Panc1 (cell line): ENCODE measurements around the gene MACROD2. TPM values are rescaled to one million over a fixed set of nuclear protein-coding genes. Genes with fewer than 3 reads are reported as not detected.

Experiments used
- ATAC-seq: fragments of 200-7000 bp; cut with Tn5 transposase; 2 replicates; pipeline ENCODE4 v1.9.1; 2020; ENCODE audit warnings: mild to moderate bottlenecking, moderate library complexity
- BruUV-seq: library from RNA; stranded (reverse); fragments of 400-500 nt; replicated peaks from 2 replicates; lab custom pipeline; 2021; lab: Mats Ljungman, UMichigan
- CTCF ChIA-PET: fragments of 300-600 bp; sonication (Branson Sonifier 250); formaldehyde crosslinking; loops from one replicate; lab custom pipeline; 2022; ENCODE audit warnings: antibody characterized with exemption; lab: Charles Lee
- POLR2A ChIA-PET: fragments of 300-600 bp; sonication (Branson Sonifier 250); formaldehyde crosslinking; loops from one replicate; lab custom pipeline; 2022; ENCODE audit warnings: antibody characterized with exemption; lab: Charles Lee
- DNase-seq: peaks from one replicate; pipeline ENCODE4 v3.0.0-alpha.2; 2010; ENCODE audit warnings: low read depth, low spot score
- H3K27ac ChIP-seq: 2 replicates; pipeline ENCODE4 v1.5.1; 2011; ENCODE audit warnings: mild to moderate bottlenecking, low read length, inconsistent platforms
- H3K27me3 ChIP-seq: fragments of 200-500 bp; sonication (Bioruptor generic); 2 replicates; pipeline ENCODE4 v1.6.0; 2014; ENCODE audit warnings: low read length, inconsistent platforms; ENCODE audit not compliant: control insufficient read depth, insufficient read depth
- H3K36me3 ChIP-seq: fragments of 200-500 bp; sonication (Bioruptor generic); 2 replicates; pipeline ENCODE4 v1.5.1; 2014; ENCODE audit warnings: inconsistent platforms, mild to moderate bottlenecking, low read length, moderate library complexity; ENCODE audit not compliant: control insufficient read depth, insufficient read depth
- H3K4me1 ChIP-seq: 2 replicates; pipeline ENCODE4 v1.5.1; 2011; ENCODE audit warnings: inconsistent platforms, mild to moderate bottlenecking, low read length, moderate library complexity; ENCODE audit not compliant: control insufficient read depth, insufficient read depth
- H3K4me3 ChIP-seq, 2 experiments: 2 replicates each; pipeline ENCODE4 v1.5.1; 2011 to 2012; ENCODE audit warnings: low read depth in 2 of 2, low read length in 2 of 2, mild to moderate bottlenecking in 2 of 2, inconsistent platforms in 1 of 2, moderate library complexity in 1 of 2
- H3K9me3 ChIP-seq: fragments of 200-500 bp; sonication (Bioruptor generic); 2 replicates; pipeline ENCODE4 v1.5.1; 2014; ENCODE audit warnings: low read depth, mild to moderate bottlenecking, inconsistent platforms, low read length, moderate library complexity; ENCODE audit not compliant: control insufficient read depth, insufficient read depth
- CTCF ChIP-seq: fragments of 450-650 bp; IDR thresholded peaks from 2 replicates; pipeline ENCODE4 v1.5.1; 2017; ENCODE audit warnings: mild to moderate bottlenecking
- POLR2AphosphoS5 ChIP-seq: IDR thresholded peaks from 2 replicates; pipeline ENCODE4 v1.6.1; 2012; ENCODE audit warnings: mild to moderate bottlenecking, low read depth, low read length, moderate library complexity
- REST ChIP-seq, 2 experiments: IDR thresholded peaks; 2 replicates each; pipeline ENCODE4 v1.6.1; 2011 to 2012; ENCODE audit warnings: low read depth in 2 of 2, control low read depth in 1 of 2, low read length in 1 of 2, mild to moderate bottlenecking in 1 of 2, moderate library complexity in 1 of 2; ENCODE audit not compliant: insufficient read depth in 1 of 2
- SIN3A ChIP-seq: IDR thresholded peaks from 2 replicates; pipeline ENCODE4 v1.6.1; 2012; ENCODE audit warnings: low read depth, mild to moderate bottlenecking, low read length, moderate library complexity, borderline replicate concordance; ENCODE audit not compliant: insufficient read depth
- TCF7L2 ChIP-seq: IDR thresholded peaks from 2 replicates; pipeline ENCODE4 v1.6.1; 2011; ENCODE audit warnings: mild to moderate bottlenecking, low read depth, low read length, inconsistent platforms
- in situ Hi-C: cut with HindIII; loops from 2 replicates; pipeline ENCODE4 v1.10.0; 2016; ENCODE audit warnings: low sequenced_read_pairs, low pct_unique_long_range_greater_than_20kb
- intact Hi-C: fragments of 100-400 bp; cut with micrococcal nuclease; formaldehyde crosslinking; loops from one replicate; pipeline ENCODE4 v1.10.0; 2022; ENCODE audit not compliant: unreplicated experiment
- total RNA-seq: library from RNA; stranded (reverse); gene quantifications from one replicate; pipeline ENCODE4 v1.2.1, GENCODE V29; 2021; ENCODE audit not compliant: unreplicated experiment

Gene MACROD2
- total RNA-seq, 1 experiment from 2014 or later = 1.2 TPM

GRCh38 chr20:15265581-15266309 is 1270.4 kb downstream of the MACROD2 start:
- no peaks in the 10 kb centered on the region for H3K9me3 ChIP-seq
- no peak for TF ChIP-seq SIN3A
- no peak for TF ChIP-seq REST (IDR thresholded peaks at IDR 0.05; ENCODE audit: insufficient read depth in 1 of 2, low read depth in 2 of 2, low read length in 1 of 2)
- no peak for TF ChIP-seq TCF7L2
- TF ChIP-seq POLR2AphosphoS5 = no peak
- no peak for TF ChIP-seq CTCF
- no peaks in the 10 kb centered on the region for H3K4me1 ChIP-seq
- intact Hi-C loops (no loop called here), in situ Hi-C loops (no loop called here)
- no TSS peak for BruUV-seq
- H3K27me3 ChIP-seq = no peaks in the 10 kb centered on the region
- ChIA-PET POLR2A (no interaction called here), CTCF (no interaction called here)
- H3K36me3 ChIP-seq = no peaks in the 10 kb centered on the region
- H3K4me3 ChIP-seq = no peak overlapping the region
- no peak overlapping the region for H3K27ac ChIP-seq
- DNase-seq (no peak), ATAC-seq (no peak)

GRCh38 chr20:15267935-15268334 is 1272.6 kb downstream of the MACROD2 start:
- Histone ChIP-seq H3K36me3 (no peaks in the 10 kb centered on the region), H3K27ac (no peak overlapping the region), H3K4me1 (no peaks in the 10 kb centered on the region), H3K9me3 (no peaks in the 10 kb centered on the region), H3K27me3 (no peaks in the 10 kb centered on the region), H3K4me3 (no peak overlapping the region)
- ChIA-PET POLR2A (no interaction called here), CTCF (no interaction called here)
- TF ChIP-seq REST (IDR thresholded peaks at IDR 0.05; ENCODE audit: insufficient read depth in 1 of 2, low read depth in 2 of 2, low read length in 1 of 2) = no peak
- no peak for TF ChIP-seq TCF7L2
- TF ChIP-seq POLR2AphosphoS5 = no peak
- ATAC-seq (no peak), DNase-seq (no peak)
- in situ Hi-C loops (no loop called here), intact Hi-C loops (no loop called here)
- no TSS peak for BruUV-seq
